Liver (tissue), 9 donors: ENCODE data around the gene CCDC32. TPM values are rescaled to one million over a fixed set of nuclear protein-coding genes. Genes with fewer than 3 reads are reported as not detected.

Experiments
- DNase-seq: peaks from one replicate; pipeline ENCODE4 v3.0.0-alpha.2; 2017; ENCODE audit warnings: low spot score
- H3K27ac ChIP-seq, 2 donors: one replicate each; pipeline ENCODE4 v1.7.0; 2013; ENCODE audit warnings: inconsistent platforms in 2 of 2, low read length in 2 of 2, control low read depth in 1 of 2, low read depth in 1 of 2, mild to moderate bottlenecking in 1 of 2
- H3K27me3 ChIP-seq, 4 donors: one replicate each; pipeline versions ENCODE4 v1.6.1 to v1.7.0; 2013; ENCODE audit warnings: low read length in 3 of 4, inconsistent platforms in 1 of 4, mild to moderate bottlenecking in 1 of 4, moderate library complexity in 1 of 4; ENCODE audit not compliant: control insufficient read depth in 4 of 4, insufficient read depth in 4 of 4
- H3K36me3 ChIP-seq, 4 donors: one replicate each; pipeline versions ENCODE4 v1.6.1 to v1.7.0; 2013; ENCODE audit warnings: low read length in 3 of 4, mild to moderate bottlenecking in 3 of 4, low read depth in 1 of 4, moderate library complexity in 1 of 4; ENCODE audit not compliant: control insufficient read depth in 4 of 4, insufficient read depth in 3 of 4
- H3K4me1 ChIP-seq, 4 donors: one replicate each; pipeline versions ENCODE4 v1.6.1 to v1.7.0; 2013; ENCODE audit warnings: low read length in 3 of 4, mild to moderate bottlenecking in 3 of 4, moderate library complexity in 1 of 4; ENCODE audit not compliant: control insufficient read depth in 4 of 4, insufficient read depth in 4 of 4
- H3K4me3 ChIP-seq, 3 donors: one replicate each; pipeline versions ENCODE4 v1.6.1 to v1.7.0; 2013; ENCODE audit warnings: low read length in 3 of 3, control low read depth in 1 of 3, low read depth in 1 of 3, mild to moderate bottlenecking in 1 of 3
- H3K9ac ChIP-seq, 2 donors: one replicate each; pipeline ENCODE4 v1.7.0; 2013; ENCODE audit warnings: low read length in 2 of 2, mild to moderate bottlenecking in 2 of 2, moderate library complexity in 2 of 2, control low read depth in 1 of 2, low read depth in 1 of 2
- H3K9me3 ChIP-seq, 4 donors: one replicate each; pipeline versions ENCODE4 v1.6.1 to v1.7.0; 2013; ENCODE audit warnings: low read length in 3 of 4; ENCODE audit not compliant: control insufficient read depth in 4 of 4
- EGR1 ChIP-seq, 2 donors: IDR thresholded peaks; 2 replicates each; pipeline ENCODE4 v1.6.1; 2016 to 2018; ENCODE audit warnings: antibody characterized with exemption in 2 of 2, low read depth in 2 of 2
- FOXA1 ChIP-seq: IDR thresholded peaks from 2 replicates; pipeline ENCODE4 v1.6.1; 2016; ENCODE audit warnings: antibody characterized with exemption
- FOXA2 ChIP-seq: IDR thresholded peaks from 2 replicates; pipeline ENCODE4 v1.6.1; 2016; ENCODE audit warnings: antibody characterized with exemption
- GABPA ChIP-seq, 2 donors: IDR thresholded peaks in 1 of 2; conservative IDR thresholded peaks in 1 of 2; 2 replicates each; pipeline ENCODE4 v1.6.1; 2016; ENCODE audit warnings: antibody characterized with exemption in 2 of 2, mild to moderate bottlenecking in 1 of 2, moderate library complexity in 1 of 2
- HNF4A ChIP-seq, 2 donors: conservative IDR thresholded peaks; 2 replicates each; pipeline ENCODE4 v1.6.1; 2016; ENCODE audit warnings: antibody characterized with exemption in 2 of 2, mild to moderate bottlenecking in 2 of 2
- HNF4G ChIP-seq: IDR thresholded peaks from 2 replicates; pipeline ENCODE4 v1.6.1; 2016; ENCODE audit warnings: antibody characterized with exemption
- JUND ChIP-seq, 2 donors: IDR thresholded peaks; 2 replicates each; pipeline ENCODE4 v1.6.1; 2016; ENCODE audit warnings: antibody characterized with exemption in 2 of 2
- RAD21 ChIP-seq, 2 donors: IDR thresholded peaks; 2 replicates each; pipeline ENCODE4 v1.6.1; 2016; ENCODE audit warnings: antibody characterized with exemption in 2 of 2, mild to moderate bottlenecking in 2 of 2
- RXRA ChIP-seq, 2 donors: IDR thresholded peaks; 2 replicates each; pipeline ENCODE4 v1.6.1; 2017 to 2018; ENCODE audit warnings: antibody characterized with exemption in 2 of 2, mild to moderate bottlenecking in 1 of 2
- SP1 ChIP-seq: IDR thresholded peaks from 2 replicates; pipeline ENCODE4 v1.6.1; 2018; ENCODE audit warnings: antibody characterized with exemption, mild to moderate bottlenecking
- TAF1 ChIP-seq: conservative IDR thresholded peaks from 2 replicates; pipeline ENCODE4 v1.6.1; 2016; ENCODE audit warnings: antibody characterized with exemption, mild to moderate bottlenecking
- YY1 ChIP-seq: IDR thresholded peaks from 2 replicates; pipeline ENCODE4 v1.6.1; 2016; ENCODE audit warnings: antibody characterized with exemption, mild to moderate bottlenecking
- WGBS: extraction: QIAGEN DNeasy Blood & Tissue Kit; methylation state at CpG from one replicate; pipeline ENCODE4 v1.1.7; 2013; 5-methylcytosine and 5-hydroxymethylcytosine counted together
- polyA plus RNA-seq, 2 donors: library from polyadenylated mRNA; stranded (reverse) in 1 of 2; unstranded in 1 of 2; fragments of 200-250 nt in 1 of 2; fragments of >200 nt in 1 of 2; fragmentation: Nextera tagmentation in 1 of 2; extraction: Ambion mirVana in 1 of 2; gene quantifications; one replicate each; pipeline versions ENCODE4 v1.2.1 to v1.2.3, GENCODE V29; 2013 to 2015
- total RNA-seq, 2 donors: library from RNA; depleted of rRNA; stranded (reverse); fragments of >200 nt; gene quantifications; one replicate each; pipeline ENCODE4 v1.2.3, GENCODE V29; 2014
- TF ChIP-seq, protein P1 (sequence below): IDR thresholded peaks from 2 replicates; pipeline ENCODE4 v1.6.1; 2016; ENCODE audit warnings: antibody characterized with exemption
- TF ChIP-seq, protein P2 (sequence below): IDR thresholded peaks from 2 replicates; pipeline ENCODE4 v1.6.1; 2016; ENCODE audit warnings: antibody characterized with exemption, mild to moderate bottlenecking
- TF ChIP-seq, protein P3 (sequence below): fragments of 150-350 bp; IDR thresholded peaks from 2 replicates; pipeline ENCODE4 v1.5.1; 2017; ENCODE audit warnings: improper control_type of control experiment, low read depth, low read length; ENCODE audit not compliant: missing input control
- donor health status: healthy.
- donor health status: healthy.
- donor health status: healthy.
- donor health status: healthy.
- donor health status: healthy.

The CCDC32 gene, protein sequence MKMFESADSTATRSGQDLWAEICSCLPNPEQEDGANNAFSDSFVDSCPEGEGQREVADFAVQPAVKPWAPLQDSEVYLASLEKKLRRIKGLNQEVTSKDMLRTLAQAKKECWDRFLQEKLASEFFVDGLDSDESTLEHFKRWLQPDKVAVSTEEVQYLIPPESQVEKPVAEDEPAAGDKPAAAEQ
- 10 to 100 TPM in 1 of 2 donors, 1 to 10 TPM in 1; 8.9 to 13.5 TPM for total RNA-seq
- polyA plus RNA-seq = 1 to 10 TPM; 7.9 to 8.8 TPM

DNA sequence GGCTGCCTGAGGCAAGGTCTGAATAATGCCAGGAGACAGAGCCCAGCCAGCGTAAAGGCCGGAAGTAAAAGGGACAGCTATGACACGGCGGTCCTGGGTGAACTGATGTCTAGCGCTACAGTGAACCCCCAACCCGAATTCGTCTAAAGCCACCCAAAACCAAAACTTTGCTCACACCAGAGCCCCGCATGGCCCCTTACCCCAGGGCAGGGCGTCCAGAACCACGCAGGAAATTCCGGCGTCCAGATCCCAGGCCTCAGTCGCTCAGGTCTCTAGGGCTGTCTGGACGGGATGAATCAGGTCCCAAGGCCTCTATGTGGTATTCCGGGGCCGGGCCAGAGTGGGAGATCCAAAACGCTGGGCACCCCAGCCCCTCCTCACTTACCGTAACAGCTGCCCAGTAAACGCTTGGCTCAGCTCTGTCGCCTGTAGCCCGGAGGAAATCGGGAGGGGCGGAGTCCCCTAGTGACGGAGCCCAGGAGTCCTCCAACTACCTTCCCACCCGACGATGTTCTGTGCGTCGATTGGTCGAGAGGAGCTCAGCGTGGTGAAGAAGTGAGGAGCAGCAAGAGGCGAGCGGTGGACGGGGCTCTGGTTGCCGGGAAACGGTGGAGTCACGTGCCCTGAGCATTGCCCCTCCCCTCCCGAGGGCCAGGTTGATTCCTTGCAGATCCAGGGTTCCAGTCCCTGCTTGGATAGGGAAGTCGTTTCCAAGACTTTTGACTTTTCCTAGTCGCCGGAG lies at the start of gene CCDC32:
Gene CCDC32 (minus strand): TSS at position 452 of the 742 bp plus-strand sequence. CDS start 2,027 bp downstream, outside the sequence.
- Histone ChIP-seq H3K9me3 (no peaks in the 10 kb centered on the region), H3K27me3 (no peaks in the 10 kb centered on the region), H3K9ac (peak within 1 kb of the TSS; percentile 79 to 84), H3K4me3 (peak within 1 kb of the TSS; percentile 79 to 86 (median 84)), H3K4me1 (peaks cover 5 to 24% (median 14%) of the 10 kb centered on the region in 4 donors), H3K36me3 (peaks cover 0 to 5% (median 4%) of the 10 kb centered on the region in 4 donors), H3K27ac (peak within 1 kb of the TSS; percentile 84 to 87)
- peak; percentile 93 for DNase-seq
- TF ChIP-seq EGR1 (IDR thresholded peaks at IDR 0.05; ENCODE audit: low read depth in 2 of 2) = no peak
- TF ChIP-seq SP1 = peak; percentile 63
- TF ChIP-seq FOXA2 = no peak
- peak; percentile 76 for TF ChIP-seq TAF1
- TF ChIP-seq, protein P1, sequence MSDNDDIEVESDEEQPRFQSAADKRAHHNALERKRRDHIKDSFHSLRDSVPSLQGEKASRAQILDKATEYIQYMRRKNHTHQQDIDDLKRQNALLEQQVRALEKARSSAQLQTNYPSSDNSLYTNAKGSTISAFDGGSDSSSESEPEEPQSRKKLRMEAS = peak; percentile 49
- peak in 1 of 2 donors; percentile 17 for TF ChIP-seq RXRA (IDR thresholded peaks at IDR 0.05)
- TF ChIP-seq, protein P2, sequence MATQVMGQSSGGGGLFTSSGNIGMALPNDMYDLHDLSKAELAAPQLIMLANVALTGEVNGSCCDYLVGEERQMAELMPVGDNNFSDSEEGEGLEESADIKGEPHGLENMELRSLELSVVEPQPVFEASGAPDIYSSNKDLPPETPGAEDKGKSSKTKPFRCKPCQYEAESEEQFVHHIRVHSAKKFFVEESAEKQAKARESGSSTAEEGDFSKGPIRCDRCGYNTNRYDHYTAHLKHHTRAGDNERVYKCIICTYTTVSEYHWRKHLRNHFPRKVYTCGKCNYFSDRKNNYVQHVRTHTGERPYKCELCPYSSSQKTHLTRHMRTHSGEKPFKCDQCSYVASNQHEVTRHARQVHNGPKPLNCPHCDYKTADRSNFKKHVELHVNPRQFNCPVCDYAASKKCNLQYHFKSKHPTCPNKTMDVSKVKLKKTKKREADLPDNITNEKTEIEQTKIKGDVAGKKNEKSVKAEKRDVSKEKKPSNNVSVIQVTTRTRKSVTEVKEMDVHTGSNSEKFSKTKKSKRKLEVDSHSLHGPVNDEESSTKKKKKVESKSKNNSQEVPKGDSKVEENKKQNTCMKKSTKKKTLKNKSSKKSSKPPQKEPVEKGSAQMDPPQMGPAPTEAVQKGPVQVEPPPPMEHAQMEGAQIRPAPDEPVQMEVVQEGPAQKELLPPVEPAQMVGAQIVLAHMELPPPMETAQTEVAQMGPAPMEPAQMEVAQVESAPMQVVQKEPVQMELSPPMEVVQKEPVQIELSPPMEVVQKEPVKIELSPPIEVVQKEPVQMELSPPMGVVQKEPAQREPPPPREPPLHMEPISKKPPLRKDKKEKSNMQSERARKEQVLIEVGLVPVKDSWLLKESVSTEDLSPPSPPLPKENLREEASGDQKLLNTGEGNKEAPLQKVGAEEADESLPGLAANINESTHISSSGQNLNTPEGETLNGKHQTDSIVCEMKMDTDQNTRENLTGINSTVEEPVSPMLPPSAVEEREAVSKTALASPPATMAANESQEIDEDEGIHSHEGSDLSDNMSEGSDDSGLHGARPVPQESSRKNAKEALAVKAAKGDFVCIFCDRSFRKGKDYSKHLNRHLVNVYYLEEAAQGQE = peak; percentile 77
- peak; percentile 7 to 50 for TF ChIP-seq RAD21 (IDR thresholded peaks at IDR 0.05)
- TF ChIP-seq, protein P3, sequence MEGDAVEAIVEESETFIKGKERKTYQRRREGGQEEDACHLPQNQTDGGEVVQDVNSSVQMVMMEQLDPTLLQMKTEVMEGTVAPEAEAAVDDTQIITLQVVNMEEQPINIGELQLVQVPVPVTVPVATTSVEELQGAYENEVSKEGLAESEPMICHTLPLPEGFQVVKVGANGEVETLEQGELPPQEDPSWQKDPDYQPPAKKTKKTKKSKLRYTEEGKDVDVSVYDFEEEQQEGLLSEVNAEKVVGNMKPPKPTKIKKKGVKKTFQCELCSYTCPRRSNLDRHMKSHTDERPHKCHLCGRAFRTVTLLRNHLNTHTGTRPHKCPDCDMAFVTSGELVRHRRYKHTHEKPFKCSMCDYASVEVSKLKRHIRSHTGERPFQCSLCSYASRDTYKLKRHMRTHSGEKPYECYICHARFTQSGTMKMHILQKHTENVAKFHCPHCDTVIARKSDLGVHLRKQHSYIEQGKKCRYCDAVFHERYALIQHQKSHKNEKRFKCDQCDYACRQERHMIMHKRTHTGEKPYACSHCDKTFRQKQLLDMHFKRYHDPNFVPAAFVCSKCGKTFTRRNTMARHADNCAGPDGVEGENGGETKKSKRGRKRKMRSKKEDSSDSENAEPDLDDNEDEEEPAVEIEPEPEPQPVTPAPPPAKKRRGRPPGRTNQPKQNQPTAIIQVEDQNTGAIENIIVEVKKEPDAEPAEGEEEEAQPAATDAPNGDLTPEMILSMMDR = peak; percentile 4
- TF ChIP-seq HNF4A (conservative IDR thresholded peaks at IDR 0.05) = no peak
- peak; percentile 8 for TF ChIP-seq FOXA1
- WGBS = under 1% methylated on average over 40 of the region's 40 CpGs

DNA sequence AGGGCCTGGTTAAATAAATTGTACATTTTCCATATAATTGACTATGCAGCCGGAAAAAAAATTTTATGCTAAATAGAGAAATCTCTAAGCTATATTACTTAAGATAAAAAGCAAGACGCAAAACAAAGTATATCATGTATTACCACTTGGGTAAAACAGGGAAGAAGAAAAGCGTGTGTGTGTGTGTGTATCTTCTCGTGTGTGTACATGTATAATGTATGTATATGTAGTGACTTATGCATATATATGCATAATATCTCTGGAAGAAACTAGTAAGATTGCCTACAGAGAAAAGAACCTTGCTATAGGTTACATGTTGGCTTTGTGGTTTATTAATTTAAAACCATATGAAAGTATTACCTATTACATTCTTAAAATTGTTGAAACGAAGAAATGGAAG lies 48.2 kb upstream of the CCDC32 start:
- WGBS = 86% methylated on average over 5 of the region's 5 CpGs
- H3K4me3 ChIP-seq = no peak overlapping the region
- DNase-seq = no peak
- H3K4me1 ChIP-seq = no peaks in the 10 kb centered on the region
- H3K27ac ChIP-seq = no peak overlapping the region
- H3K27me3 ChIP-seq = no peaks in the 10 kb centered on the region
- no peaks in the 10 kb centered on the region for H3K9me3 ChIP-seq
- TF ChIP-seq HNF4G = no peak
- no peak for TF ChIP-seq HNF4A (conservative IDR thresholded peaks at IDR 0.05)
- TF ChIP-seq, protein P2 = no peak
- TF ChIP-seq FOXA1 = no peak
- TF ChIP-seq GABPA (IDR thresholded peaks at IDR 0.05 in 1 of 2, conservative IDR thresholded peaks at IDR 0.05 in 1 of 2) = no peak
- TF ChIP-seq, protein P1 = no peak
- TF ChIP-seq JUND (IDR thresholded peaks at IDR 0.05) = no peak
- TF ChIP-seq SP1 = no peak
- no peak for TF ChIP-seq YY1
- no peak for TF ChIP-seq EGR1 (IDR thresholded peaks at IDR 0.05; ENCODE audit: low read depth in 2 of 2)
- TF ChIP-seq, protein P3 = no peak
- TF ChIP-seq TAF1 = no peak
- H3K9ac ChIP-seq = no peak overlapping the region
- H3K36me3 ChIP-seq = no peaks in the 10 kb centered on the region
